HG03196 (cell line): ENCODE measurements around the gene MEPCE.

Experiments used
- ATAC-seq: cut with Tn5 transposase; IDR thresholded peaks from one replicate; pipeline ENCODE4 v1.9.1; 2021; ENCODE audit not compliant: unreplicated experiment

MEPCE gene

GRCh38 chr7:100481466-100481865 lies 51.8 kb downstream of the MEPCE start:
- no peak for ATAC-seq

GRCh38 chr7:100482728-100483089 lies 53.1 kb downstream of the MEPCE start:
- no peak for ATAC-seq

- ATAC-seq: peak; percentile 44
Observed at GRCh38 chr7:100483090-100483721, 53.6 kb downstream of the MEPCE start.
